ENCODE results near the gene RHBG.

DNA sequence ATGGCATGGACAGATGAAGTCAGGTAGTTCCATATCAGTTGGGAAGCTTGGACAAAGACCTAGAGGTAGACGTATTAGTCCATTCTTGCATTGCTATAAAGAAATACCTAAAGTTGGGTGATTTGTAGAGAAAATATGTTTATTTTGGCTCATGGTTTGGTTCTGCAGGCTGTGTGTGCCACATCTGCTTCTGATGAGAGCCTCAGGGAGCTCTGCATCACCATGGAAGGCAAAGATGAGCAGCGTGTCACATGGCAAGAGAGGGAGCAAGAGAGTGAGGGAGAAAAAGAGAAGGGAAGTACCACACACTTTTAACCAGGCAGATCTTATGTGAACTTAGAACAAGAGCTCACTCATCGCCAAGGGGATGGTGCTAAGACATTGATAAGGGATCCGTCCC lies 21.7 kb upstream of the RHBG start:
- TF ChIP-seq, protein P1, sequence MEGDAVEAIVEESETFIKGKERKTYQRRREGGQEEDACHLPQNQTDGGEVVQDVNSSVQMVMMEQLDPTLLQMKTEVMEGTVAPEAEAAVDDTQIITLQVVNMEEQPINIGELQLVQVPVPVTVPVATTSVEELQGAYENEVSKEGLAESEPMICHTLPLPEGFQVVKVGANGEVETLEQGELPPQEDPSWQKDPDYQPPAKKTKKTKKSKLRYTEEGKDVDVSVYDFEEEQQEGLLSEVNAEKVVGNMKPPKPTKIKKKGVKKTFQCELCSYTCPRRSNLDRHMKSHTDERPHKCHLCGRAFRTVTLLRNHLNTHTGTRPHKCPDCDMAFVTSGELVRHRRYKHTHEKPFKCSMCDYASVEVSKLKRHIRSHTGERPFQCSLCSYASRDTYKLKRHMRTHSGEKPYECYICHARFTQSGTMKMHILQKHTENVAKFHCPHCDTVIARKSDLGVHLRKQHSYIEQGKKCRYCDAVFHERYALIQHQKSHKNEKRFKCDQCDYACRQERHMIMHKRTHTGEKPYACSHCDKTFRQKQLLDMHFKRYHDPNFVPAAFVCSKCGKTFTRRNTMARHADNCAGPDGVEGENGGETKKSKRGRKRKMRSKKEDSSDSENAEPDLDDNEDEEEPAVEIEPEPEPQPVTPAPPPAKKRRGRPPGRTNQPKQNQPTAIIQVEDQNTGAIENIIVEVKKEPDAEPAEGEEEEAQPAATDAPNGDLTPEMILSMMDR (conservative IDR thresholded peaks at IDR 0.05), result no peak
- TF ChIP-seq EZH2 (IDR thresholded peaks at IDR 0.05; ENCODE audit: low read depth), result no peak
